Breast epithelium (tissue), 4 donors: ENCODE measurements around the gene SFTA2. TPM values are rescaled to one million over a fixed set of nuclear protein-coding genes. Genes with fewer than 3 reads are reported as not detected.

Source experiments
- DNase-seq, 2 donors: peaks; one replicate each; pipeline ENCODE4 v3.0.0-alpha.2; 2019; ENCODE audit warnings: low spot score in 2 of 2
- H3K27ac ChIP-seq, 2 donors: fragments of 200-600 bp; sonication (generic) in 1 of 2; one replicate each; pipeline ENCODE4 v1.5.1; 2016 to 2019; ENCODE audit warnings: mild to moderate bottlenecking in 1 of 2
- H3K27me3 ChIP-seq, 2 donors: fragments of 200-600 bp; sonication (generic) in 1 of 2; one replicate each; pipeline versions ENCODE4 v1.5.1 to v1.6.0; 2017 to 2019; ENCODE audit warnings: control low read depth in 1 of 2, mild to moderate bottlenecking in 1 of 2
- H3K36me3 ChIP-seq: fragments of 200-600 bp; one replicate; pipeline ENCODE4 v1.5.1; 2019
- H3K4me1 ChIP-seq, 2 donors: fragments of 200-600 bp; sonication (generic); one replicate each; pipeline ENCODE4 v1.5.1; 2016 to 2019; ENCODE audit warnings: control low read depth in 1 of 2
- H3K4me3 ChIP-seq, 3 donors: fragments of 200-600 bp; sonication (generic); 1 replicate in 2 of 3; 2 replicates in 1 of 3; pipeline ENCODE4 v1.5.1; 2016 to 2019; ENCODE audit warnings: mild to moderate bottlenecking in 3 of 3, moderate library complexity in 2 of 3
- H3K9me3 ChIP-seq, 2 donors: fragments of 200-600 bp; sonication (generic) in 1 of 2; one replicate each; pipeline ENCODE4 v1.5.1; 2016 to 2019; ENCODE audit warnings: control low read depth in 1 of 2
- POLR2A ChIP-seq: fragments of 450-650 bp; IDR thresholded peaks from one replicate; pipeline ENCODE4 v1.6.1; 2016; ENCODE audit warnings: antibody characterized with exemption, mild to moderate bottlenecking, moderate library complexity
- POLR2AphosphoS5 ChIP-seq, 3 donors: sonication (generic); formaldehyde crosslinking; IDR thresholded peaks; one replicate each; pipeline ENCODE4 v1.6.1; 2017; ENCODE audit warnings: antibody characterized with exemption in 3 of 3
- intact Hi-C: fragments of 100-400 bp; cut with DNase I; formaldehyde crosslinking; loops from one replicate; pipeline ENCODE4 v1.15.1; 2023; ENCODE audit warnings: low total_unique reads
- total RNA-seq, 3 donors: library from RNA; depleted of rRNA; stranded (reverse); fragments of >200 nt; gene quantifications; one replicate each; pipeline ENCODE4 v1.1.0, GENCODE V29; 2016
- TF ChIP-seq, protein P1 (sequence below), 3 donors: fragments of 450-650 bp; IDR thresholded peaks; one replicate each; pipeline ENCODE4 v1.5.1; 2016 to 2017; ENCODE audit warnings: antibody characterized with exemption in 3 of 3, mild to moderate bottlenecking in 3 of 3, moderate library complexity in 3 of 3

The SFTA2 gene
- total RNA-seq, 3 donors from 2014 or later: not detected

DNA sequence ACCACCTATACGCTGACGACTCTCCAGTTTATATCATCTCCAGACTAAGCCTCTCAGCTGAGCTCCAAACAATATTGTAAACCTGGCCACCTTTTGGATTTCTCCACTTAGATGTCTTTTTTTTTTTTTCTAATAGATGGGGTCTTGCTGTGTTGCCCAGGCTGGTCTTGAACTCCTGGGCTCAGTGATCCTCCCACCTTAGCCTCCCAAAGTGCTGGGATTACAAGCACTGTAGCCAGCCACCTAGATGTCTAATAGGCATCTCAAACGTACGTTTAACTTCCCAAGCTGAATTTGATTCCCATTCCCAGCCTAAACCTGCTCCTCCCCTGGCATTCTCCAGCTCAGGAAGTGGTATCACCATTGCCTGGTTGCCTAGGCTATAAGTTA, 42.5 kb downstream of the SFTA2 start:
- TF ChIP-seq POLR2A (no peak), POLR2AphosphoS5 (IDR thresholded peaks at IDR 0.05) (no peak)
- TF ChIP-seq, protein P1, sequence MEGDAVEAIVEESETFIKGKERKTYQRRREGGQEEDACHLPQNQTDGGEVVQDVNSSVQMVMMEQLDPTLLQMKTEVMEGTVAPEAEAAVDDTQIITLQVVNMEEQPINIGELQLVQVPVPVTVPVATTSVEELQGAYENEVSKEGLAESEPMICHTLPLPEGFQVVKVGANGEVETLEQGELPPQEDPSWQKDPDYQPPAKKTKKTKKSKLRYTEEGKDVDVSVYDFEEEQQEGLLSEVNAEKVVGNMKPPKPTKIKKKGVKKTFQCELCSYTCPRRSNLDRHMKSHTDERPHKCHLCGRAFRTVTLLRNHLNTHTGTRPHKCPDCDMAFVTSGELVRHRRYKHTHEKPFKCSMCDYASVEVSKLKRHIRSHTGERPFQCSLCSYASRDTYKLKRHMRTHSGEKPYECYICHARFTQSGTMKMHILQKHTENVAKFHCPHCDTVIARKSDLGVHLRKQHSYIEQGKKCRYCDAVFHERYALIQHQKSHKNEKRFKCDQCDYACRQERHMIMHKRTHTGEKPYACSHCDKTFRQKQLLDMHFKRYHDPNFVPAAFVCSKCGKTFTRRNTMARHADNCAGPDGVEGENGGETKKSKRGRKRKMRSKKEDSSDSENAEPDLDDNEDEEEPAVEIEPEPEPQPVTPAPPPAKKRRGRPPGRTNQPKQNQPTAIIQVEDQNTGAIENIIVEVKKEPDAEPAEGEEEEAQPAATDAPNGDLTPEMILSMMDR (IDR thresholded peaks at IDR 0.05): no peak
- H3K27ac ChIP-seq: peak overlapping the region; percentile 61 to 98

GRCh38 chr6:30888816-30889495, 43.0 kb downstream of the SFTA2 start:
- DNase-seq: no peak
- no peaks in the 10 kb centered on the region for H3K9me3 ChIP-seq
- intact Hi-C loops: loop anchor here (5.0 kb wide), 1 partner anchor 162 kb away; no protein-coding TSS in a partner anchor
- H3K27me3 ChIP-seq: no peaks in the 10 kb centered on the region
- peak overlapping the region; percentile 58 to 98 for H3K27ac ChIP-seq
- TF ChIP-seq, protein P1 (IDR thresholded peaks at IDR 0.05): no peak
- TF ChIP-seq POLR2A: no peak
- no peak for TF ChIP-seq POLR2AphosphoS5 (IDR thresholded peaks at IDR 0.05)
- H3K4me3 ChIP-seq: no peak overlapping the region
- H3K36me3 ChIP-seq: no peaks in the 10 kb centered on the region
- peaks cover 0 to 3% of the 10 kb centered on the region in 2 donors for H3K4me1 ChIP-seq

More for the DNA sequence above, 42.5 kb downstream of the SFTA2 start:
- Histone ChIP-seq H3K4me3 (no peak overlapping the region), H3K9me3 (no peaks in the 10 kb centered on the region), H3K27me3 (no peaks in the 10 kb centered on the region), H3K4me1 (peaks cover 0 to 3% of the 10 kb centered on the region in 2 donors), H3K36me3 (no peaks in the 10 kb centered on the region)
- intact Hi-C loops: loop anchor here (5.0 kb wide), 1 partner anchor 162 kb away; no protein-coding TSS in a partner anchor
- DNase-seq: no peak

- no peak for TF ChIP-seq POLR2A
- no peak for TF ChIP-seq POLR2AphosphoS5 (IDR thresholded peaks at IDR 0.05)
- TF ChIP-seq, protein P1 (IDR thresholded peaks at IDR 0.05): no peak
- Histone ChIP-seq H3K4me1 (peaks cover 0 to 3% of the 10 kb centered on the region in 2 donors), H3K27me3 (no peaks in the 10 kb centered on the region), H3K9me3 (no peaks in the 10 kb centered on the region), H3K27ac (peak overlapping the region; percentile 58 to 98), H3K36me3 (no peaks in the 10 kb centered on the region), H3K4me3 (no peak overlapping the region)
- DNase-seq: no peak
- intact Hi-C loops: loop anchor here (5.0 kb wide), 1 partner anchor 161 kb away; no protein-coding TSS in a partner anchor
These were observed 43.8 kb downstream of the SFTA2 start for GRCh38 chr6:30887901-30888815.

DNA sequence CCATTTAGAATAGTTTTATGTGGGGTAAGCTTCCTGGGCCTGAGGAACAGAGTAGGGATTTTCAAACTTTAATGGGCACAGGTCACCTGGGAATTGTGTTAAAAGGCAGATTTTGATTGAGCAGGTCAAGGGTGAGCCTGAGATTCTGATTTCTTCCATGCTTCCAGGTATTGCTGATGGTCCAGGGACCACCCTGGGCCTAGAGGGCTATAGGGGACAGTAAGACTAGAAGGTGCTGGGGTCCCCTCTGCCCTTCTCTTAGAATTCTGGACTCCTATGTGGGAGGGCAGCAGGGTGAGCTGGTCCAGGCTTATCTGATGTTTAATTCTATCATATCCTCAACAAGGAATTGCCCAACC, 45.1 kb downstream of the SFTA2 start:
- Histone ChIP-seq H3K4me3 (peak overlapping the region in 2 of 3 donors; percentile 84 to 93), H3K27me3 (no peaks in the 10 kb centered on the region), H3K4me1 (peaks cover 7 to 11% of the 10 kb centered on the region in 2 donors), H3K27ac (peak overlapping the region; percentile 98), H3K36me3 (no peaks in the 10 kb centered on the region), H3K9me3 (no peaks in the 10 kb centered on the region)
- intact Hi-C loops: loop anchor here (5.0 kb wide), 1 partner anchor 160 kb away; no protein-coding TSS in a partner anchor
- no peak for TF ChIP-seq POLR2AphosphoS5 (IDR thresholded peaks at IDR 0.05)
- TF ChIP-seq POLR2A: no peak
- TF ChIP-seq, protein P1 (IDR thresholded peaks at IDR 0.05): no peak
- DNase-seq: no peak
